Spleen (tissue), 7 donors: Measurements from ENCODE around the gene ZBP1.

Experiments
- POLR2A ChIP-seq, 3 donors: fragments of 450-650 bp; IDR thresholded peaks; one replicate each; pipeline ENCODE4 v1.5.1; 2017; ENCODE audit warnings: antibody characterized with exemption in 3 of 3, mild to moderate bottlenecking in 1 of 3
- POLR2AphosphoS5 ChIP-seq, 3 donors: sonication (generic); formaldehyde crosslinking; IDR thresholded peaks; one replicate each; pipeline ENCODE4 v1.5.1; 2017; ENCODE audit warnings: antibody characterized with exemption in 3 of 3
- TF ChIP-seq, protein P1 (sequence below), 11 experiments: fragments of 200-600 bp in 7 of 11; fragments of 450-650 bp in 4 of 11; sonication (generic) in 4 of 11; IDR thresholded peaks in 8 of 11; conservative IDR thresholded peaks in 3 of 11; 1 replicate in 7 of 11; 2 replicates in 4 of 11; pipeline versions ENCODE4 v1.4.0 to v1.8.0; 2016 to 2021; ENCODE audit warnings: antibody characterized with exemption in 11 of 11, inconsistent platforms in 4 of 11, mild to moderate bottlenecking in 1 of 11
- donor health status: DM: no; HTN: no; CAD: no; lungs with moderate emphysema.
- donor health status: DM: no; HTN: no; CAD: no.
- donor health status: DM: no; HTN: no; CAD: no.

DNA sequence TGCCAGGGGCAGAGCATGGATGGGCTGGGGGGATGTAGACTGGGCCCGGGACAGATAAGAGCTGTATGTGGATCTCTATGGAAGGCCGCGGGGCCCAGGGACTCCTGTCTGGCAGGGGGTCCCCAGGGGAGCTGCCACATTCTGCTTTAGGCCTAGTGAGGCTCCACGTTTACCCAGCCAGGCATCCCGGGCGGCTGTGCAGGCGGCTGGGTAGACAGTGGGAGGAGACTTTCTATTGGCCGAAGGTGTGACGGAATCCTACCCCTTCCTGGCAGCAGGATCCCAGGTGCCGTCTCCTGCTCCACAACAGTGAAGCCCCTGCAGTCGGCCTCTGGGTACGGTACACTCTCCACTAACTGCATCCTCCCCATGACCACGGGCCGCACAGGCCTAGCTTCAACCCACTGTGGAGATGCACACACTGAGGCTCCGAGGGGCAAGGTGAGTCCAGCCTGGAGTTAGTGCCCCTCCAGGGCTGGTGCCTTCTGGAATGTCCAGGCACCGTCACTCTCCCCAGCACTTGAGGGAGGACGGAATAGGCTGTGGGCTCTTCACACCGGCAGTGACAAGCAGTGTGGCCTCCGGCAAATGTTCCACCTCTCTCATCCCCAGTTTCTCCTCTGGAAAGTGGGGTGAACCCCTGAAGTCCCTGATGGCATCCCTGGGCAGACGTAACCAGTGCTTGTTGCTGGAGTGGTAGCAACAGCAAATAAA is 36.8 kb upstream of the ZBP1 start:
- TF ChIP-seq, protein P1, sequence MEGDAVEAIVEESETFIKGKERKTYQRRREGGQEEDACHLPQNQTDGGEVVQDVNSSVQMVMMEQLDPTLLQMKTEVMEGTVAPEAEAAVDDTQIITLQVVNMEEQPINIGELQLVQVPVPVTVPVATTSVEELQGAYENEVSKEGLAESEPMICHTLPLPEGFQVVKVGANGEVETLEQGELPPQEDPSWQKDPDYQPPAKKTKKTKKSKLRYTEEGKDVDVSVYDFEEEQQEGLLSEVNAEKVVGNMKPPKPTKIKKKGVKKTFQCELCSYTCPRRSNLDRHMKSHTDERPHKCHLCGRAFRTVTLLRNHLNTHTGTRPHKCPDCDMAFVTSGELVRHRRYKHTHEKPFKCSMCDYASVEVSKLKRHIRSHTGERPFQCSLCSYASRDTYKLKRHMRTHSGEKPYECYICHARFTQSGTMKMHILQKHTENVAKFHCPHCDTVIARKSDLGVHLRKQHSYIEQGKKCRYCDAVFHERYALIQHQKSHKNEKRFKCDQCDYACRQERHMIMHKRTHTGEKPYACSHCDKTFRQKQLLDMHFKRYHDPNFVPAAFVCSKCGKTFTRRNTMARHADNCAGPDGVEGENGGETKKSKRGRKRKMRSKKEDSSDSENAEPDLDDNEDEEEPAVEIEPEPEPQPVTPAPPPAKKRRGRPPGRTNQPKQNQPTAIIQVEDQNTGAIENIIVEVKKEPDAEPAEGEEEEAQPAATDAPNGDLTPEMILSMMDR (IDR thresholded peaks at IDR 0.05 in 8 of 11, conservative IDR thresholded peaks at IDR 0.05 in 3 of 11), result no peak
- no peak for TF ChIP-seq POLR2A (IDR thresholded peaks at IDR 0.05)
- no peak for TF ChIP-seq POLR2AphosphoS5 (IDR thresholded peaks at IDR 0.05)
